AG04449 (cell line): ENCODE data around the gene CSNK1G1.

Source experiments
- CTCF ChIA-PET: fragments of 350-600 bp; formaldehyde crosslinking; extraction: SDS; loops from one replicate; lab custom pipeline; 2021; ENCODE audit warnings: antibody characterized with exemption; lab: Yijun Ruan, JAX
- POLR2A ChIA-PET: fragments of 400-600, 350-600 bp; formaldehyde crosslinking; extraction: SDS; loops from one replicate; lab custom pipeline; 2020; ENCODE audit warnings: antibody characterized with exemption, inconsistent platforms; lab: Yijun Ruan, JAX
- DNase-seq: peaks from one replicate; pipeline ENCODE4 v3.0.0-alpha.2; 2010; ENCODE audit warnings: low read depth, low spot score
- H3K4me3 ChIP-seq: 2 replicates; pipeline ENCODE4 v1.5.1; 2011; ENCODE audit warnings: low read depth, mild to moderate bottlenecking, control low read depth, low read length
- CTCF ChIP-seq: IDR thresholded peaks from one replicate; pipeline ENCODE4 v1.5.1; 2011; ENCODE audit warnings: mild to moderate bottlenecking, moderate library complexity, low read length, control low read depth, inconsistent platforms; ENCODE audit not compliant: insufficient read depth; ENCODE audit errors: missing control alignments

The CSNK1G1 gene

GRCh38 chr15:64133623-64134344, 222.2 kb downstream of the CSNK1G1 start:
- no peak for TF ChIP-seq CTCF
- ChIA-PET POLR2A (no interaction called here), CTCF (interaction anchor here (1.1 to 2.0 kb wide), 3 partner anchors 12 to 38 kb away, joined by 3 to 13 read pairs (median 7); partner anchors contain the start of gene SNX1)
- H3K4me3 ChIP-seq = no peak overlapping the region
- no peak for DNase-seq

- no peak for TF ChIP-seq CTCF
- H3K4me3 ChIP-seq = no peak overlapping the region
- no peak for DNase-seq
- ChIA-PET CTCF (interaction anchor here (0.8 to 4.0 kb wide), 3 partner anchors 9 to 22 kb away, joined by 3 to 22 read pairs (median 5); no protein-coding TSS in a partner anchor), POLR2A (interaction anchor here (1.5 kb wide), 1 partner anchor 39 kb away, joined by 3 read pairs; the partner anchor contains the start of gene CIAO2A)
Observed at GRCh38 chr15:64132217-64132616, 223.8 kb downstream of the CSNK1G1 start.

GRCh38 chr15:64131547-64131946, 224.4 kb downstream of the CSNK1G1 start:
- H3K4me3 ChIP-seq = no peak overlapping the region
- TF ChIP-seq CTCF = no peak
- ChIA-PET POLR2A (interaction anchor here (1.1 to 1.5 kb wide), 2 partner anchors 15 to 38 kb away, joined by 3 read pairs; partner anchors contain the start of gene CIAO2A), CTCF (interaction anchor here (1.3 to 4.0 kb wide), 2 partner anchors 10 to 22 kb away, joined by 3 to 22 read pairs; no protein-coding TSS in a partner anchor)
- no peak for DNase-seq

GRCh38 chr15:64130159-64130558, 225.8 kb downstream of the CSNK1G1 start:
- ChIA-PET POLR2A (interaction anchor here (0.8 kb wide), 1 partner anchor 19 kb away, joined by 3 read pairs; no protein-coding TSS in a partner anchor), CTCF (interaction anchor here (0.9 to 4.0 kb wide), 2 partner anchors 12 to 24 kb away, joined by 3 to 22 read pairs; no protein-coding TSS in a partner anchor)
- no peak for TF ChIP-seq CTCF
- no peak overlapping the region for H3K4me3 ChIP-seq
- DNase-seq = no peak

- H3K4me3 ChIP-seq = no peak overlapping the region
- POLR2A ChIA-PET = no interaction called here
- TF ChIP-seq CTCF = no peak
- no peak for DNase-seq
- CTCF ChIA-PET = interaction anchor here (2.2 kb wide), 1 partner anchor 26 kb away, joined by 8 read pairs; no protein-coding TSS in a partner anchor
Observed at GRCh38 chr15:64127521-64128270, 228.3 kb downstream of the CSNK1G1 start.
